Tibial nerve (tissue), 4 donors: Measurements from ENCODE around the gene MSH5. TPM values are rescaled to one million over a fixed set of nuclear protein-coding genes. Genes with fewer than 3 reads are reported as not detected.

ENCODE experiments used
- DNase-seq, 2 donors: peaks; one replicate each; pipeline ENCODE4 v3.0.0-alpha.2; 2019; ENCODE audit warnings: low spot score in 2 of 2
- H3K27ac ChIP-seq, 4 donors: fragments of 200-600 bp; sonication (generic) in 3 of 4; one replicate each; pipeline ENCODE4 v1.5.1; 2017 to 2019; ENCODE audit warnings: mild to moderate bottlenecking in 1 of 4
- H3K27me3 ChIP-seq, 2 donors: fragments of 200-600 bp; sonication (generic) in 1 of 2; one replicate each; pipeline versions ENCODE4 v1.5.1 to v1.6.0; 2017 to 2019
- H3K36me3 ChIP-seq, 3 donors: fragments of 200-600 bp; sonication (generic); one replicate each; pipeline ENCODE4 v1.5.1; 2018 to 2019
- H3K4me1 ChIP-seq, 4 donors: fragments of 200-600 bp; sonication (generic) in 3 of 4; one replicate each; pipeline ENCODE4 v1.5.1; 2017 to 2019
- H3K4me3 ChIP-seq, 4 donors: fragments of 200-600 bp; sonication (generic) in 3 of 4; one replicate each; pipeline ENCODE4 v1.5.1; 2017 to 2019; ENCODE audit warnings: mild to moderate bottlenecking in 1 of 4, moderate library complexity in 1 of 4
- H3K9me3 ChIP-seq, 4 donors: fragments of 200-600 bp; sonication (generic) in 3 of 4; one replicate each; pipeline ENCODE4 v1.5.1; 2017 to 2019
- EP300 ChIP-seq, 2 donors: sonication (generic); formaldehyde crosslinking; IDR thresholded peaks; one replicate each; pipeline ENCODE4 v1.6.1; 2017; ENCODE audit warnings: antibody characterized with exemption in 2 of 2, mild to moderate bottlenecking in 1 of 2
- POLR2A ChIP-seq, 2 donors: fragments of 450-650 bp; IDR thresholded peaks; one replicate each; pipeline ENCODE4 v1.6.1; 2017; ENCODE audit warnings: antibody characterized with exemption in 2 of 2, mild to moderate bottlenecking in 2 of 2, moderate library complexity in 2 of 2
- WGBS, 2 donors: methylation state at CpG; one replicate each; pipeline ENCODE4 v1.1.5; 2018; 5-methylcytosine and 5-hydroxymethylcytosine counted together
- total RNA-seq, 4 donors: library from RNA; depleted of rRNA; stranded (reverse); fragments of >200 nt; gene quantifications; one replicate each; pipeline ENCODE4 v1.1.0, GENCODE V29; 2016
- TF ChIP-seq, protein P1 (sequence below), 5 experiments: fragments of 200-600 bp in 3 of 5; fragments of 450-650 bp in 2 of 5; sonication (generic) in 3 of 5; IDR thresholded peaks; one replicate each; pipeline ENCODE4 v1.5.1; 2016 to 2019; ENCODE audit warnings: antibody characterized with exemption in 5 of 5, mild to moderate bottlenecking in 3 of 5, moderate library complexity in 2 of 5

Gene MSH5
- total RNA-seq, 4 donors from 2014 or later, result 12.2 to 25.5 (median 18.4) TPM

DNA sequence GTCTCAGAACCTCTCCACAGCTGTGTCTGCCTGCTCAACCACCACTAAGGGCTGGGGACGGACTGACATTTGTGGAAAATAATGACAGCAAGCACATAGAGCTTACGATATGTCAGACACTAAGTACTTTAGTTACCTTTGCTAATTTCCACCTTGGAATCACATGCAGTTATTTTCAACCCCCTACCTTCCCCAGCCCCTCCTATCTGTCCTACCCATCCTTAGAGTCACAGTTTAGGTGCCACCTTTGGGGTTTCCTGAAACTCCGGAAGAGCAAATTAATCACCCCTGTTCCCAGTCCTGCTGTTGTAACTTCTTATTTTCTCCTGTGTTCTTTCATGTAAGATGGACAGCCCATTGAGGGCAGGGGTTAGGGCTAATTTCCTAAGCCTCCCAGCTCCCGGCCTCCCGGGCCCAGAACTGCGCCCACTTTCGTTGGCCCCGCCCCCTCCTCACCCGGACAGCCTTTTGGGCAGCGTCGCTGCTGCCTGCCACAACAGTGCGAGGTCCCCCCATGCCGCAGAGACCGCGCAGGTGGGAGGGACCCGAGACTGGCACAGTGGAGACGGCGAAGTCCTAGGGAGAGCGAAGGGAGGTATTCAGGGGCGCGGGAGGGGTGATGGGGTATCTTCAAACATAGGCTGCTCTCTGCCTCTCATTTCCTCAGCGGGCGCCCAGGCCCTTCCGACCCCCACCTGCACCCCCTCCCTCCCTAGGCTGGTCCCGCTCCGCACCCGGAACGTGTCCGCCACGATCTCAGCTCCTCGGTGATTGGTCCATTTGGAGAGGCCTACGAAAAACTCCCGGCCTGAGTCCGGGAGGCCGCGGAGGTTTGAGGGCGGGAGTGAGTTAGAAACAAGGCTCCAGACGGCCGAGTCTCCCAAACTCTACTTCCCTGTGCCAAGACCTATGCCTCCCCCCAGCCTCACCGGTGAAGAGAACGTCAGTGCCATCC, 11.8 kb upstream of the MSH5 start:
- peak overlapping the region; percentile 92 to 100 (median 98) for H3K27ac ChIP-seq
- H3K4me3 ChIP-seq, result peak overlapping the region; percentile 67 to 97 (median 85)
- no peak for DNase-seq
- H3K27me3 ChIP-seq, result no peaks in the 10 kb centered on the region
- peaks cover 0 to 56% (median 0%) of the 10 kb centered on the region in 3 donors for H3K36me3 ChIP-seq
- peaks cover 0 to 51% (median 16%) of the 10 kb centered on the region in 4 donors for H3K4me1 ChIP-seq
- WGBS, 2 donors, result 63 to 66% methylated on average over 41 of the region's 41 CpGs
- TF ChIP-seq POLR2A (IDR thresholded peaks at IDR 0.05) (no peak), EP300 (IDR thresholded peaks at IDR 0.05) (no peak)
- TF ChIP-seq, protein P1, sequence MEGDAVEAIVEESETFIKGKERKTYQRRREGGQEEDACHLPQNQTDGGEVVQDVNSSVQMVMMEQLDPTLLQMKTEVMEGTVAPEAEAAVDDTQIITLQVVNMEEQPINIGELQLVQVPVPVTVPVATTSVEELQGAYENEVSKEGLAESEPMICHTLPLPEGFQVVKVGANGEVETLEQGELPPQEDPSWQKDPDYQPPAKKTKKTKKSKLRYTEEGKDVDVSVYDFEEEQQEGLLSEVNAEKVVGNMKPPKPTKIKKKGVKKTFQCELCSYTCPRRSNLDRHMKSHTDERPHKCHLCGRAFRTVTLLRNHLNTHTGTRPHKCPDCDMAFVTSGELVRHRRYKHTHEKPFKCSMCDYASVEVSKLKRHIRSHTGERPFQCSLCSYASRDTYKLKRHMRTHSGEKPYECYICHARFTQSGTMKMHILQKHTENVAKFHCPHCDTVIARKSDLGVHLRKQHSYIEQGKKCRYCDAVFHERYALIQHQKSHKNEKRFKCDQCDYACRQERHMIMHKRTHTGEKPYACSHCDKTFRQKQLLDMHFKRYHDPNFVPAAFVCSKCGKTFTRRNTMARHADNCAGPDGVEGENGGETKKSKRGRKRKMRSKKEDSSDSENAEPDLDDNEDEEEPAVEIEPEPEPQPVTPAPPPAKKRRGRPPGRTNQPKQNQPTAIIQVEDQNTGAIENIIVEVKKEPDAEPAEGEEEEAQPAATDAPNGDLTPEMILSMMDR (IDR thresholded peaks at IDR 0.05), result no peak
- H3K9me3 ChIP-seq, result no peaks in the 10 kb centered on the region

DNA sequence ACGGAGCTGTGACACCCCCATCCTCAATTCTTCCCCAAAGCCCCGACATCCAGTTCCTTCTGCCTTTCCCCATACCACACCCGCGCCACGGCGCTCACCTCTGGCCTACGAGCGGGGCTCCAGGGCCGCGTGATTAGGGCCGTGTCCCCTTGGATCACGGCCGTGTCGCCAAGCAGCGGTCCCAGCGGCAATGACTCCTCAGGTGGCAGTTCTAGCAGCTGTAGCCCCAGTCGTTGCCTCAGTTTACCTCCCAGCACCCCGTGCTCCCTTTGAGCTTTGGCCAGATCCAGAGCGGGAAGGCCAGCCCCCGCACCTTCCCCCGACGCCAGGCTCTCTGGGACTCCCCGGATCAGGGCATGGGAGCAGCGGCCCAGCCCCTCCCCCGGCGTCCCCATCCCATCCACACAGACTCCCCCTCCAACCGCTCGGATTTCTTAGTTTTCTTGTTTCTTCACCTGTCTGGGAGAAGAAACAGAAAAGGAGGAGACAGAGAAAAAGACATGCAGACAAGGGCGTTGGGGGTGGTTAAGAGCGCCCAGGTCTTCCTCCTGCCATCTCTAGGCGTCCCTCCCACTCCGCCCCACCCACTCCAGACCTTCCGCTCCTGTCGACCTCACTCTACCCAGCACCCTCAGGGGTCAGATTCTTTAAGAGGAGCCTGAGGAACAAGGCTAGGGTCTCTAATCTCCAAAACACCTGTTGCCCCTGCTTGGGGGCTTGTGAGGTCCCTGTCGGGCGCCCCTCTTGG, 10.9 kb upstream of the MSH5 start, which contains the start of gene DDAH2:
Gene DDAH2, minus strand, starts transcription at position 533 of the 748 bp plus-strand sequence. Its CDS starts 138 bp downstream, at position 395.
- TF ChIP-seq, protein P1 (IDR thresholded peaks at IDR 0.05), result peak in 4 of 5 experiments; percentile 53 to 84 (median 78)
- TF ChIP-seq POLR2A (IDR thresholded peaks at IDR 0.05) (no peak), EP300 (IDR thresholded peaks at IDR 0.05) (no peak)
- no peaks in the 10 kb centered on the region for H3K9me3 ChIP-seq
- no peak for DNase-seq
- H3K27me3 ChIP-seq, result no peaks in the 10 kb centered on the region
- 10 to 12% methylated on average over 28 to 36 of the region's 36 CpGs for WGBS, 2 donors
- peak within 1 kb of the TSS; percentile 92 to 100 (median 98) for H3K27ac ChIP-seq
- H3K4me1 ChIP-seq, result peaks cover 0 to 60% (median 19%) of the 10 kb centered on the region in 4 donors
- peak within 1 kb of the TSS; percentile 67 to 97 (median 85) for H3K4me3 ChIP-seq
- H3K36me3 ChIP-seq, result peaks cover 0 to 65% (median 4%) of the 10 kb centered on the region in 3 donors

- peaks cover 0 to 66% (median 25%) of the 10 kb centered on the region in 4 donors for H3K4me1 ChIP-seq
- 1% methylated on average over 27 to 28 of the region's 29 CpGs for WGBS, 2 donors
- H3K36me3 ChIP-seq, result peaks cover 0 to 66% (median 4%) of the 10 kb centered on the region in 3 donors
Measured at GRCh38 chr6:31729515-31729978, 10.3 kb upstream of the MSH5 start.

GRCh38 chr6:31729979-31730630, 9.7 kb upstream of the MSH5 start:
- H3K4me3 ChIP-seq, result peak overlapping the region; percentile 67 to 97 (median 85)
- peaks cover 0 to 70% (median 27%) of the 10 kb centered on the region in 4 donors for H3K4me1 ChIP-seq
- peak; percentile 92 to 93 for DNase-seq
- peak overlapping the region; percentile 92 to 100 (median 98) for H3K27ac ChIP-seq
- no peaks in the 10 kb centered on the region for H3K27me3 ChIP-seq
- WGBS, 2 donors, result 1 to 2% methylated on average over 29 to 30 of the region's 46 CpGs
- TF ChIP-seq POLR2A (IDR thresholded peaks at IDR 0.05) (peak; percentile 22 to 85), EP300 (IDR thresholded peaks at IDR 0.05) (peak in 1 of 2 donors; percentile 84)
- TF ChIP-seq, protein P1 (IDR thresholded peaks at IDR 0.05), result no peak
- H3K36me3 ChIP-seq, result peaks cover 0 to 65% (median 4%) of the 10 kb centered on the region in 3 donors
- H3K9me3 ChIP-seq, result no peaks in the 10 kb centered on the region

More at GRCh38 chr6:31729515-31729978, 10.3 kb upstream of the MSH5 start:
- TF ChIP-seq, protein P1 (IDR thresholded peaks at IDR 0.05), result peak in 2 of 5 experiments; percentile 42 to 85
- TF ChIP-seq EP300 (IDR thresholded peaks at IDR 0.05) (peak; percentile 69 to 84), POLR2A (IDR thresholded peaks at IDR 0.05) (peak; percentile 18 to 32)
- Histone ChIP-seq H3K9me3 (no peaks in the 10 kb centered on the region), H3K27ac (peak overlapping the region; percentile 92 to 100 (median 98)), H3K4me3 (peak overlapping the region; percentile 67 to 97 (median 85)), H3K27me3 (no peaks in the 10 kb centered on the region)
- DNase-seq, result peak; percentile 94 to 96
